ENCODE measurements around the gene VAV2.

DNA sequence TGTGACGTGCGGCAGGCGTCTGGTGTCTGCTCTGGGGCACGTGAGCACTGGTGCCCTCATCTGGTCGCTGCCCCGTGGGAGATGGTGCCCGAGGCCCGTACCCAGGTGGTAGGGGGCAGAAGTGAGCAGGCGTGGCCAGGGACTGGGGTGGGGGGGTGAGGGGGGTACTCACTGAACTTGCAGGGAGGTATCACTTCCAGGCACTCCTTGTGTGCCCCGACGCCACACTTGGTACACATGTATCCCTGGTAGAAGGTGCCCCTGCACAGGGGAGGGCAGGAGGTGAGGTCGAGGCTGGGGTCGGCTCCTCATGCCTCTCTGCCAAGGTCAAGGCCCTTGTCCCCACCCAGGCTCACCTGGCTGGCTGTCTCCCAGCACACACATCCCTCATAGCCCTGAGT lies 208.8 kb downstream of the VAV2 start:
- TF ChIP-seq CTCF (IDR thresholded peaks at IDR 0.05) (no peak), POLR2A (IDR thresholded peaks at IDR 0.05) (no peak)
